Activated naive CD8-positive, alpha-beta T cell treated with anti-CD3 and anti-CD28 coated beads, Interleukin-2, amount 50 U/mL, for 16 hours (primary cell): ENCODE results near the gene S1PR3.

Source experiments
- DNase-seq: peaks from one replicate; pipeline ENCODE4 v3.0.0-alpha.2; 2020; ENCODE audit warnings: low read depth, low spot score

Gene S1PR3

DNA sequence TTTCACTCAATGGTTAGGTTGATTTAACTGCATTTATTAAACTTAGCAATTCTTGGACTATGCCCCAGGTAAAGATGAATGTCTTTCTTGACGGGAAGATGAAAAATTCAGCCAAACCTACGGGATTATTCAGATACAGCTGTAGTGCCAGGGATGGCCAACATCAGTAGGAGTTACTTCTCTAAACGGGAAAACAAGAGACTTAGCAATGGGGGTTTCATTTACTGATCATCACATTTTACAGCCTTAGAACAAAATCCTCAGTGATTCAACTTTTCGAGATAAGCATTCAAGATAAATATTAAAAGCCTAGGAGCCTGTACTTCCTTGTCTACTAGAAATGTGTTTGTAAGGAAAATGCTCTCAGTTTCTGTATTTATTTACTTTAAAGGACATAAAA is 46.1 kb downstream of the S1PR3 start:
- no peak for DNase-seq

GRCh38 chr9:89037891-89038290 is 46.6 kb downstream of the S1PR3 start:
- DNase-seq: no peak

DNA sequence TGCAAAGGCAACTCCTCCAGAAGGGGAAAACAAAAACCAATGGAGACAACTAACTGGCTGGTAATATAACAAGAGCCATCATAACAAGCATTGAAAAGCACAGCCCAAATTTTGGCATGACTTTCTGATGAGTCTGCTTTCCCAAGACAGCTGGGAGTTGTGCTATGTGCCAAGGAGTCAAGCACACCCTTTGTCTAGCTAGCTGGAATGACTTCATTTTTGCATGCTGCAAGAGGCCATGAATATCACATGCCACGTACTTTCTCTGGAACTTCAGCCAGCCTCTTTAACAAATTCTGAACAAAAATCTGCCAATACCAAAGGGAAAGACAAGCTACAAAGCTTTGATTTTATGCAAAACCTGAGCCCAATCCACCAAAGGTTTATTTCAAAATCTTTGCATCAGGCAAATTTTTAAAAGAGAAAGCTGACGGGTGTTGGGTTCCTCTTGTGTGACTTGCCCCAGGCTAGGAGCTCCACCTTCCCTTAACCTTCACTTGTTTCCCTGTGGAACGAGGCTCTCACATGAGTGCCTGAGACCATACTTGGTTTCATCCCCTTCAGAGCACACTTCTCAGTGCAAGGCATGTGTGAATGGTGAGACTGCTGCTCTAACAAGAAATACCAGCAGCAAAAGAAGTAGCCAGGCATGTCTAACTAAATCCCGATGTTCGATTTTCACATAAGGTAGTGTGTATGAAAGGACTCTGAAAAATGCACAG is 47.3 kb downstream of the S1PR3 start:
- no peak for DNase-seq

DNA sequence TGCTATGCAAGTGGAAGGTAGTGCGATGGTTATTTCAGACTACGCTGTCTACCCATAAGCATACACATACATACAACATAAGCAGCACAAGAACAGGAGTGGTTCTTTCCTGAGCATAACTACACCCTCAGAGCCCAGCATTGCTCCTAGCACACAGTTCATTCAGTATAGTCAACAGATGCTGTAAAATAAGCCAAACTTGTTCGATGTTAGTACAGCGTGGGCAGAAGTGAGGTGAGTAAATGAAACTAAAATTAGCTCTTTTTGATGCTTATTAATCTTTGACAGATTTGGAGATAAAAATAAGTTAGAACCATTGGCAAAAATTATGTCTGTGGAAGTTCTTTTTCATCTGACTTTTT is 47.8 kb downstream of the S1PR3 start:
- DNase-seq: no peak

- no peak for DNase-seq
These were observed 48.4 kb downstream of the S1PR3 start for GRCh38 chr9:89039664-89040063.

DNA sequence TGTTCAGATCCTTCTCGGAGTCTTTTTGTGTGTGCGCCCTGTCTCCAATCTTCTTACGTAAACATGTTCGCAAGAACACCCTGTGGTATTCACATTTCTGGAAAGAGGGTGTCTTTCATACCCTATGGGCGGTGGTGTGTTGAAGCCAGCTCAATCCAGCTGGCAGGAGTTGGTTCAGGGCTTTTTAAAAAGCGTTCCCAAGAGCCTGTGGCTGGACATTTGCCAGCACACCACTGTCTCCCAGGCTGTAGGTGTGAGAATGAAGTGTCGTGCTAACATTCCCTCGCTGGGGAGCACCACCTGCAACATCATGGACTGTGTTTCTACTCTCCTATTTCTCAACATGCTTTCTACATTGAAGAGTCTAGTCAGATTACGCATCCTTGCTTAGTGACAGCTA is 51.7 kb downstream of the S1PR3 start:
- no peak for DNase-seq

DNA sequence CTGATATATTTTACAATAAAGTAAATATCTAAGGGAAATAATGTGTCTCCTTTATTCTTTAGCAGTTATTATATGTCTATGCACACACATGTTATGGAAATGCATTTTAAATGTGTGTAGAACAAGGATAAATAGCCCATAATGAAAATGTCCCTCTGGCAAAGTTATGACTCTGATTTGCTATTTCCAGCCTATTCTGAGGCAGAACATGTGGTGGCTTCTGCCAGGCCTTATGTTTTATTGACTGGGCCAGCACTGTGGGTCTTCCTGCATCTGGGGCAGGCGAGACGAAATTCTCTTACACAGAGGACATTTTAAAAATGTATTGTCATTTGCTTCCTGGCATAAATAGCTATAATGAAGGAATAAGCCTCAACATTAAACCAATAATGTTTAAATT is 52.8 kb downstream of the S1PR3 start:
- no peak for DNase-seq

DNA sequence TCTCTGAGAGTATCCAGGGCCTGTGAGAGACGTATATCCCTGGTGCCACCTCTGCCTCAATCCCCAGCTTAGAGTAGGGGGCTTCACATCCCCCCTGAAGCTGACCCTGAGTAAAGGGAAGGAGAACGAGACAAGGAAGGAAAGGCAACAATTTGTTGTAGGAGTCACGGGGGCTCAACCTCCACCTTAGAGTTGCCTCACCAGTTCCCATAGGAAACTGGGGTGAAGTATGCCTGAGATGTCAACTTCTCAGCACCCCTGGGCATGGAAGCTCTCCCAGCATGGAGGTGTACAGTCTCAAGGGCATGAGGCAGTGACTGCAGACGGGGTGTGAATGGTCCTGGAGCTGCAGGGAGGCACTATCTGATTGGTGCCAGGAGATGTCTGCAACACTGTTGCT is 53.6 kb downstream of the S1PR3 start:
- no peak for DNase-seq

GRCh38 chr9:89046832-89047231 is 55.6 kb downstream of the S1PR3 start:
- DNase-seq: no peak

DNA sequence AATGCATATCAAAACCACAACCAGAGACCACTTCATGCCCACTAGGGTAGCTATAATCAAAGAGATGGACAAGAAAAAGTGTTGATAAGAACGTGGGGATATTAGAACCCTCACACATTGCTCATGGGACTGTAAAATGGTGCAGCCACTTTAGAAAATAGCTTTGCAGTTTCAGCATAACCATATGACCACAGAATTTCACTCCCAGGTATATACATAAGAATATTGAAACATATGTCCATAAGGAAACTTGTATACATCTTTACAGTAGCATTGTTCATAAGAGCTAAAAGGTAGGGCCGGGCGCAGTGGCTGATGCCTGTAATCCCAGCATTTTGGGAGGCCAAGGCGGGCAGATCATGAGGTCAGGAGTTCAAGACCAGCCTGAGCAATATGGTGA is 56.4 kb downstream of the S1PR3 start:
- no peak for DNase-seq

GRCh38 chr9:89048616-89049015 is 57.3 kb downstream of the S1PR3 start:
- DNase-seq: no peak

GRCh38 chr9:89049646-89050045 is 58.4 kb downstream of the S1PR3 start:
- DNase-seq: no peak

GRCh38 chr9:89051421-89052025 is 60.3 kb downstream of the S1PR3 start:
- no peak for DNase-seq

GRCh38 chr9:89052470-89053097 is 61.3 kb downstream of the S1PR3 start:
- DNase-seq: no peak

GRCh38 chr9:89053301-89053700 is 62.0 kb downstream of the S1PR3 start:
- DNase-seq: no peak
